GM12873 (cell line): ENCODE measurements around the gene ADAMTS14.

Experiments used
- TF ChIP-seq, protein P1 (sequence below): IDR thresholded peaks from 2 replicates; pipeline ENCODE4 v1.5.1; 2012; ENCODE audit warnings: low read depth, mild to moderate bottlenecking, moderate library complexity, low read length, control low read depth; ENCODE audit not compliant: insufficient read depth; ENCODE audit errors: missing control alignments

Gene ADAMTS14

DNA sequence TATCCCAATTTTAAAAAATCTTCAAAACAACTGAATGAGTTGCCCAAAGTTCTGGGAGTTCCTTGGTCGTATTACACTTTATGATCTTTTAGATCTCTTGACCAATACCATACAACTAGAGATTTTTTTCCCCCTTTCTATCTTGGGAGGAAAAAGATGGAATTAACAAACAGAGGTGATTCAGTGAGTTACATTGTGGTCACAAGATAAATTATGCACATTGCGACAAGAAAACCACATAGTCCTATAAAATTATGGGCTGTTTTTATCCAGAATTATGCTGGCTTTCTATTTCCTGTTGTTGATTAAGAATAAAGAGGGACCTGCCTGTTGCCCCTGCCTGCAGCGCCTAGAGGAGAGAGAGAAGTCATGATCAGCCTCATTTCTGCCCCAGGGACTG lies 135.2 kb downstream of the ADAMTS14 start:
- TF ChIP-seq, protein P1, sequence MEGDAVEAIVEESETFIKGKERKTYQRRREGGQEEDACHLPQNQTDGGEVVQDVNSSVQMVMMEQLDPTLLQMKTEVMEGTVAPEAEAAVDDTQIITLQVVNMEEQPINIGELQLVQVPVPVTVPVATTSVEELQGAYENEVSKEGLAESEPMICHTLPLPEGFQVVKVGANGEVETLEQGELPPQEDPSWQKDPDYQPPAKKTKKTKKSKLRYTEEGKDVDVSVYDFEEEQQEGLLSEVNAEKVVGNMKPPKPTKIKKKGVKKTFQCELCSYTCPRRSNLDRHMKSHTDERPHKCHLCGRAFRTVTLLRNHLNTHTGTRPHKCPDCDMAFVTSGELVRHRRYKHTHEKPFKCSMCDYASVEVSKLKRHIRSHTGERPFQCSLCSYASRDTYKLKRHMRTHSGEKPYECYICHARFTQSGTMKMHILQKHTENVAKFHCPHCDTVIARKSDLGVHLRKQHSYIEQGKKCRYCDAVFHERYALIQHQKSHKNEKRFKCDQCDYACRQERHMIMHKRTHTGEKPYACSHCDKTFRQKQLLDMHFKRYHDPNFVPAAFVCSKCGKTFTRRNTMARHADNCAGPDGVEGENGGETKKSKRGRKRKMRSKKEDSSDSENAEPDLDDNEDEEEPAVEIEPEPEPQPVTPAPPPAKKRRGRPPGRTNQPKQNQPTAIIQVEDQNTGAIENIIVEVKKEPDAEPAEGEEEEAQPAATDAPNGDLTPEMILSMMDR, result no peak

DNA sequence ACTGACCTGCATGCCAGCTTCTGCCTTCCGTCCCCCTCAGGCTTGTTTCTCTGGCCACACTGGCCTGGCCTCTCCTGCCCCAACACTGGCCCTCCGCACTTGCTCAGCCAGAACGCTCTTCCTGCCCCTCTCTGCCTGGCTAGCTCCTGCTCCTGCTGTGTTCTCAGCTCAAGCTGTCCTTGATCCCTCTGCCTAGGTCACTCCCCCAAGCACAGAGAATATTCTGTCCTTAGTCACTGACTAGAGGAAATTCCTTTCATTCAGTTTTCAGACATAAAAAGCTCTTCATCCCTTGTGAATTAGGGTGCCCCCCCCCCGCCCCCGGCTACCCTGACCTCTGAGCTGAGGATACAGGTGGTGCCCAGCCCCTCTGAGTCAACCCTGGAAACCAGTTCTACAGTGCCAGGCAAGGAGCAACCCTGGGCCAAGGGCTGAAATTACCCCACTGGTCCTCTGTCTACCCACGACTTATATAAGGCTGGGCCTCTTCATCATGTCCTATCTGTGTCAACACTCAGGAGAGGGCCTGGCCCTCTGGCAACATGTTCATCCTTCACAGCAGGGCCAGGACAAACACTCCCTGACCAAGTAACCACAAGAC lies 136.8 kb downstream of the ADAMTS14 start:
- TF ChIP-seq, protein P1, result no peak

DNA sequence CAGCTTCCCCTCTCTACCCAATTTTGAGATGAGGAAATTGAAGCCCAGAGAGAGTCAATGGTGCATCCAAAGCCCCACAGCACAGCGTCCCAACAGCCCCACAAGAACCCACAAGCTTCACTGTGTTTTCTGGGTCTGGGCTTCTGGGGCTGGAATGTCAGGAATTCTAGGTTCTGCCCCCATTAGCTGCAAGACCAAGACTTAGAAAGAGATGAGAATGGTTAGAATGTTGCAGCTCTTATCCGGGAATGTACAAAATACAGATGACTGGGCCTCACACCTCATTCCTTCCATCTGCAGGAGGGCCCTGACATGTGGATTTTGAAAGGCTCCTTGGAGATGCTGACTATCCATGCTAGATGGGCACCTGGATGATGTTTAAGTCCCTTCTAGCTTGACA lies 137.4 kb downstream of the ADAMTS14 start:
- TF ChIP-seq, protein P1, result no peak

DNA sequence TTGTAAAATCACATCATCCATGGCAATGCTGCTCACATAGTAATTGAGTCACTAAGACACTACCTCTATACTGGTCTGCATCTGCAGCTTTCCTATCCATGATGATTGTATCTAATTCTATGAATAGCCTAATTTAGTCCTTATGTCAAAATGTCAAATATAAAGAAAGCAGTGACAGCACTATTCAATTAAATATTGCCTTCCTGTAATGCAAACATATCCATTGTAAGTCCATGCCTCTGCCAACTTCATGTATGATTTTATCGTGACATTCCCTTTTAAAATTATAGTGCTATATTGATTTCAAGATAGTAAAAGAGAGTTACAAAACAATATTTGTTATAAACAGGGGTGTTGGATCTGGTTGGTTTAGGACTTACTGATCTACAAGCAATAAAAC lies 138.7 kb downstream of the ADAMTS14 start:
- TF ChIP-seq, protein P1, result no peak

DNA sequence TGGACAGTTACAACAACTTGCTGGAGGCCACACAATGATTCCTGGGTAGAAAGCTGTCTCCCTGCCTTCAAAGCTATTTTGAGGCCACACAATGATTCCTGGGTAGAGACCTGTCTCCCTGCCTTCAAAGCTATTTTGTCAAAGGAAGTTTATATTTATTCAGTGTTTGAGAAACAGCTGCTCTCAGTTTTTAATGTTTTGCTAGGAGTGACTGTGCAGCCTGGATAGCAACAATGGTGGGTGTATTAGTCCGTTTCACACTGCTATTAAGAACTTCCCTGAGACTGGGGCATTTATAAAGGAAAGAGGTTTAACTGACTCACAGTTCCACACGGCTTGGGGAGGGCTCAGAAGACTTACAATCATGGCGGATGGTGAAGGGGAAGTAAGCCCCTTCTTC lies 139.6 kb downstream of the ADAMTS14 start:
- TF ChIP-seq, protein P1, result no peak
